Nephron (organoid): Measurements from ENCODE around the gene EPHA2.

Experiments used
- H3K27ac Mint-ChIP-seq, 3 experiments: 2 replicates each; pipeline ENCODE4 v1.8.0; 2020; ENCODE audit warnings: mixed read lengths in 3 of 3, mild to moderate bottlenecking in 2 of 3, moderate library complexity in 1 of 3
- H3K27me3 Mint-ChIP-seq: 2 replicates; pipeline ENCODE4 v1.8.0; 2021; ENCODE audit warnings: low read depth, mild to moderate bottlenecking, moderate library complexity, mixed read lengths
- H3K36me3 Mint-ChIP-seq: 2 replicates; pipeline ENCODE4 v1.8.0; 2020; ENCODE audit warnings: low read depth, mixed read lengths
- H3K4me1 Mint-ChIP-seq: 2 replicates; pipeline ENCODE4 v1.8.0; 2020; ENCODE audit warnings: mixed read lengths
- H3K4me3 Mint-ChIP-seq, 3 experiments: 2 replicates each; pipeline ENCODE4 v1.8.0; 2020; ENCODE audit warnings: mild to moderate bottlenecking in 3 of 3, mixed read lengths in 3 of 3, moderate library complexity in 2 of 3
- H3K9me3 Mint-ChIP-seq: 2 replicates; pipeline ENCODE4 v1.8.0; 2020; ENCODE audit warnings: mixed read lengths
- CTCF ChIP-seq, 3 experiments: fragments of 200-600 bp; sonication (generic); IDR thresholded peaks; one replicate each; pipeline ENCODE4 v1.5.0; 2021; ENCODE audit warnings: antibody characterized with exemption in 3 of 3; ENCODE audit not compliant: unreplicated experiment in 3 of 3

The EPHA2 gene

GRCh38 chr1:16150508-16150907, 5.4 kb downstream of the EPHA2 start:
- no peak overlapping the region for H3K4me3 Mint-ChIP-seq
- no peaks in the 10 kb centered on the region for H3K9me3 Mint-ChIP-seq
- peak overlapping the region; percentile 95 to 97 (median 95) for H3K27ac Mint-ChIP-seq
- no peak for TF ChIP-seq CTCF (IDR thresholded peaks at IDR 0.05; ENCODE audit: unreplicated experiment in 3 of 3)
- peaks cover 21% of the 10 kb centered on the region for H3K36me3 Mint-ChIP-seq
- H3K27me3 Mint-ChIP-seq = no peaks in the 10 kb centered on the region
- peaks cover 41% of the 10 kb centered on the region for H3K4me1 Mint-ChIP-seq

GRCh38 chr1:16149702-16150488, 6.0 kb downstream of the EPHA2 start:
- H3K27ac Mint-ChIP-seq = peak overlapping the region in 1 of 3 experiments; percentile 49
- H3K4me1 Mint-ChIP-seq = peaks cover 42% of the 10 kb centered on the region
- H3K36me3 Mint-ChIP-seq = peaks cover 21% of the 10 kb centered on the region
- H3K4me3 Mint-ChIP-seq = no peak overlapping the region
- H3K27me3 Mint-ChIP-seq = no peaks in the 10 kb centered on the region
- TF ChIP-seq CTCF (IDR thresholded peaks at IDR 0.05; ENCODE audit: unreplicated experiment in 3 of 3) = no peak
- no peaks in the 10 kb centered on the region for H3K9me3 Mint-ChIP-seq

GRCh38 chr1:16149146-16149545, 6.7 kb downstream of the EPHA2 start:
- peak overlapping the region in 2 of 3 experiments; percentile 47 to 48 for H3K27ac Mint-ChIP-seq
- no peak for TF ChIP-seq CTCF (IDR thresholded peaks at IDR 0.05; ENCODE audit: unreplicated experiment in 3 of 3)
- H3K36me3 Mint-ChIP-seq = peaks cover 21% of the 10 kb centered on the region
- no peak overlapping the region for H3K4me3 Mint-ChIP-seq
- H3K27me3 Mint-ChIP-seq = no peaks in the 10 kb centered on the region
- no peaks in the 10 kb centered on the region for H3K9me3 Mint-ChIP-seq
- peaks cover 46% of the 10 kb centered on the region for H3K4me1 Mint-ChIP-seq

- H3K4me1 Mint-ChIP-seq = peaks cover 46% of the 10 kb centered on the region
- peak overlapping the region; percentile 17 to 48 (median 47) for H3K27ac Mint-ChIP-seq
- no peak overlapping the region for H3K4me3 Mint-ChIP-seq
- peaks cover 21% of the 10 kb centered on the region for H3K36me3 Mint-ChIP-seq
- no peak for TF ChIP-seq CTCF (IDR thresholded peaks at IDR 0.05; ENCODE audit: unreplicated experiment in 3 of 3)
- no peaks in the 10 kb centered on the region for H3K9me3 Mint-ChIP-seq
- H3K27me3 Mint-ChIP-seq = no peaks in the 10 kb centered on the region
These were observed 7.4 kb downstream of the EPHA2 start for GRCh38 chr1:16148329-16149092.

GRCh38 chr1:16147156-16147926, 8.5 kb downstream of the EPHA2 start:
- TF ChIP-seq CTCF (IDR thresholded peaks at IDR 0.05; ENCODE audit: unreplicated experiment in 3 of 3) = no peak
- Mint-ChIP-seq H3K27ac (peak overlapping the region; percentile 97 to 99 (median 98)), H3K27me3 (no peaks in the 10 kb centered on the region), H3K4me1 (peaks cover 42% of the 10 kb centered on the region), H3K36me3 (peaks cover 21% of the 10 kb centered on the region), H3K9me3 (no peaks in the 10 kb centered on the region), H3K4me3 (peak overlapping the region; percentile 43 to 77 (median 64))
